Cortex of kidney (tissue), 1 donor: ENCODE results near the gene POLG.

Experiments
- DNase-seq: peaks from one replicate; lab custom pipeline; 2025; lab: John Stamatoyannopoulos, UW

POLG gene

DNA sequence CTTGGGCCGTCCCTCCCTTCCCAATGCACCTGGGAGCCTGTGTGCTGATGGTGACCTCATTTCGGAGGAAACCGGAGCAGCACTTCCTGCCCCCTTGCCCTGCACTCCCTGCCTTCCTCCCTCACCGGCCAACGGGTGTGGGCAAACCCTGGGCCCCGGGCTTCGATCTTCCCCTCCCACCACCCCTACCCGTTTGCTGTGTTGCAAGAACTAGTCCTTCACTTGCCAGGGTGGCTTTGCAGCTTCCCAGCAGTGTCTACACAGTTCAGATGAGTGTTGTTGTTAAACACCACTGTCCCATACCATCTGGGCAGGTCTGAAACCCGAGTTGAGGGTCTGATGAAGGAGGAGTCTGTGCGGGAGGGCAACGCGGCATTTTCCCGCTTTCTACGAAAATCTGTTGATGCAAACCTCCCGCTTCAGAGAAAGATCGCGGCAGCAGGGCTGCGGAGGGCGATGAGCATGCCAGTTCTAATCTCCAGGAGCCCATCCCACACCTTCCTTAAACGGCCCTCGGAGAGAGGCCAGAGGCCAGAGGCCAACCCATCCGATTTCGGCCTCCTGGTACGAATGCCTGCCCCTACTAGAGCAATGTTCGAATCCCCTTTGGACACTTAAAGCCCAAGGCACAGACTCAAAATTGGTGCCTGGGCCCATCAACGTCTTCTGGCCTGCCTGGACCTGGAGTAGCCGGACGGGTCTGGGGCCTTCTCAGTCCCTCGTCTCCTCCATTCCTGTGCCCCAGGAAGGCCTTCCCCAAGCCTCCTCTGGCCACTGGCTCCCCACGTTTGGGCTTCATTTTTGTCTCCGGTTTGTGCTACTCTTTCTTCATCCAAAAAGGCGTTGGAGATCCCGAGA, 35.7 kb upstream of the POLG start:
- DNase-seq: no peak

DNA sequence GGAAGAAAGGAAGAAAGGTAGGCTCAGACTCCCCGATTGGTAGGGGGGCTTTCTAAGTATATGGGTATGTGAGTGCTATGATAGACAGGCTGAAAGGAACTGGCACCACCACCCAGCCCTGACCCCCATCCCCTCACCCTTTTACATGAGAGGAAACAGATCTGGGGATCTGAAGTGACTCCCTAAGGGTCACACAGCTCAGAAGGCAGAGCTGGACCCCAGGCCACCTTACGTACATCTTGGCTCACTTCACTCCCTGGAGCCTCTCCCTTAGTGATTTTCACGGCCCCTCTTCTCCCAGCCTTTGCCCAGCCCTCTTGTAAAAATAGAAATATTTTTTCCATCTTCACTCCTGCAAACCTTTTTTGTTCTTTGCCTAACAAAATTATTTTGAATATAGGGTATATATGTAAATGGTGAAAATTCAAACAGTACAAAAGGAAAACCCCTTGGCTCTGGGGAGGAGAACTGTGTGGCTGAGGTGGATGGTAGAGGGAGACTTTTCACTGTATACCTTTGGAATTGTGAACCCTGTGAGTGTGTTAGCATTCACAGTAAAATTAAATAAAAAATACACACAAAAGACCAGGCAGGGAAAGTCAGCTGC, 34.8 kb upstream of the POLG start:
- no peak for DNase-seq

DNA sequence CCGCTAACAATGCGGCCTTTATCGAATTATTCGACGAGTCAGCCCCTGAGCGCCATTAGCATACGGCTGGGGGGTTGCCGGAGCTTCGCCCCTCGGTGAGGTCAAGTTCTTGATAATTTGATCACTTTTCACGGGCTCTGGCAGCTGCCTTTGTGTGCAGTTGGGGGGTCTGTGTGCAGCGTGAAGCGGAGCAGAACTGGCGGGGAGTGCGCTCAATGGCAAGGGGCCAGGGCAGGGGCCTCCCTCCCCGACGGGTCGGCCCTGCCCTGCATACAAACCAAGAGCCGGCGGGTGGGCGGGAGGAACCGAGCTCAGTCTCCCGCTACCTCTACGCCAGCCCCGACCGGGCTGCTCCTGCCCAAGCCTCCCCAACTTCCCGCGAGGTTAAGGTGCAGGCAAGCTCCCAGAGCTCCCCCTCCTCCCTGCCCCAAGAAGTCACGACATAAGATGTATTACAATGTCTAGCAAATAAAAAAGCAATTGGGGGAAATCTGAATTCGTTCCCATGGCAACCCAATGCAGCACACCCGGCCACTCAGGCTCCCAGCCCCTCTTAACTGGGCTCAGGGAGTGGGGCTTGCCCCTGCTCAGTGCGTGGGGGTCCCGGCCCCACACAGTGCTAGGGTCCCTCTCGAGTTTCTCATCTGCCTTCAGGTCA, 34.1 kb upstream of the POLG start:
- DNase-seq: no peak

DNA sequence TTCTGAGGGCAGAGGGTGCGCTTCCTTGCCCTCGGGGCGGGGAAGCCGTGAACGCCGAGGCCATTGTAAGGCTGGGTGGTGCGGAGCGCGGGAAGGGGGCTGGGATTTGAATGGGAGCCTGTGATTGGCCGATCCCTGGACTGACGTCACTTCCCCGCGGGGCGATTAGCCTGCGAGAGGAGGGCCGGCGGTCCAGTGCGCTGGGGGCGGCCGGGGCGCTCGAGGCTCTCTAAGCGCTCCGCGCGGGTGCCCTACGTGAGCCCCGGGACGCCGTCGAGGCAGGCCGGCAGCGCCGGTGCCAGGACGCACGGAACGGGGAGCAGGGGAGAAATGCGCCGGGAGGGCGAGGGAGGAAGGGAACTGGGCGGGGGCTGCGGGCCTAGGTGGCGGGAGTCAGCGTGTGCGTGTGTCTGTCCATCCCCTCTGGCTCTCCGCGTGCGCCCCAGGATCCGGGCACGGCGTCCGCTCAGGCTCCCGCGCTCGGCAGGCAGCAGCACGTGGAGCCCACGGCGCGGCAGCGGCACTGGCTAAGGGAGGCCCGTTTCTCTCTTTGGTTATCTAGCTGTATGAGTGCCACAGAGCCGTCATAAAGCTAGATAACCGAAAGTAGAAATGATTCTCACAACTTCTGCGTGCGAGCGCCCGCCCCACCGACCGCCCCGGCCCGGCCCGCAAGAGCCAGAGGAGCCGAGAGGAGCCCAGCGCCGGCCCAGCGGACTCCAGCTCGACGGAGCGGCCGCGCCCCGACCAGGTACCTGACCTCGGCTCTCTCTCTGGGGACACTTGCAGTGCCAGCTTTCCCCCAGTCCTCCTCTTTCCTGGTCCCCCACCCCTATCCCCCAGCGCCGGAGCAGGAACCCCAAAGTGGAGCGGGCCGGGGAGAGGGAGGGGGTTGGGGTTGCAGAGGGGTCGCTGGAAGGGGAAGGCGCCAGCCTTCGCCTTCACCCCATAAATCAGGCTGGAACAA, 33.1 kb upstream of the POLG start:
- no peak for DNase-seq

DNA sequence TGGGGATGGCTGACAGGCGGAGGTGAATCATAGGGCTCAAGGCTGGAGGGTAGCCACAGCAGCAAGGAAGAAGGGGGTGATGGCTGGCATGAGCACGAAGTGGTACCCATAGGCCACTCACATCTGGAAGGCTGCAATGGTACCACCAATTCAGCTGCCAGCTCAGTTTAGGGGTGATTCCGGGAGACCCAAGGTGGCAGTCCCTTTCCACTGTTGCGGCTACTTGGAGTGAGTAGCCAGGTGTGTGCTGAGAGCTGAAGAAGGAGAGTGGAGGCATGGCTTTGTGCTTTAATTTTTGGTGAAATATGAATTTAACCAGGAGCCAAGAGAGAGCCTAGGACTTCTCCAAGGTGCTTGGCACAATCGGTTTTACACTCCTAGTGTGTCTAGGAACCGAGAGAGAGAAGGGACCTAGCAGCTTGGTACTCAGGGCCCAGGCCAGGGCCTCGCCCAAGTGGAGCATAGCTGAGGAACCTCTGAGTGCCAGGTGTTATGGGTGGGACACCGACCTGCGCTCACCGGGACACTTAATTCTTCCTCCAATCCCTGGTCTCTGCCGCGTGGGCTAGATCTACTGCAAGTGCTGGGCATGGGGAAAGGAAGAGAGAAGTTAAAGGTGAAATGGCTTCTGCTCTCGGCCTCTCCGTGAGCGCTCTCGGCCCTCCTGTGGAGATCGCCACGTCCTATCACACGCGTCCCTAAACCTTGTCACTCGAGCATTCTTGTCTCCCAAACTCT, 32.2 kb upstream of the POLG start:
- DNase-seq: no peak

DNA sequence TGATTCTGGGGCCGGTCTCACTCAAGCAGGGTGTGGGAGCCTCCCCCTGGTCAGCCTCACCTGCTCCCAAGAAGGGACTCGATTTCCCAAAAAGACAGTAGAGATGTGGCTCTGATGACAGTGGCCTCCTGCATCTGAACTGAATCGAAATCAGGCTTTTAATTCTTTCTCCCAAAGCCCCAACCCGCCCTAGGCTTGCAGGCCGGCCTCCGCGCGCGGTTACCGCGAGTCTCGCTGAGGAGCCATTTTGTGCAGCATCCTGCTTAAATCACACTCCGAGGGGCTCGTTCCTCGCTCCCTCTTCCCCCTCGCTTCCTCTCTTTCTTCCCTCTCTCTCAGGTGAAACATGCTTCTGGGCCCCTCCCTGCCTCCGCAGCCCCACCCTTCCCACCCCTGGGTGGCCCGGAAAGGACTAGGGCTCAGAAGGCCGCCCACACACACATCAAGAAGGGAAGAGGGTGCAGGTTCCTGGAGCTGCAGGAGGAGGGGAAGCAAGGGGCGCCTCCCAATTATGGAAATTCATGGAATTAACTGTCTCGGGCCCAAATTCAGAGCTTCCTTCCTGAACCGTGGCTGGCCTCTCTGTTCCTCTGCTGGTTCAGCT, 30.9 kb upstream of the POLG start:
- DNase-seq: no peak

DNA sequence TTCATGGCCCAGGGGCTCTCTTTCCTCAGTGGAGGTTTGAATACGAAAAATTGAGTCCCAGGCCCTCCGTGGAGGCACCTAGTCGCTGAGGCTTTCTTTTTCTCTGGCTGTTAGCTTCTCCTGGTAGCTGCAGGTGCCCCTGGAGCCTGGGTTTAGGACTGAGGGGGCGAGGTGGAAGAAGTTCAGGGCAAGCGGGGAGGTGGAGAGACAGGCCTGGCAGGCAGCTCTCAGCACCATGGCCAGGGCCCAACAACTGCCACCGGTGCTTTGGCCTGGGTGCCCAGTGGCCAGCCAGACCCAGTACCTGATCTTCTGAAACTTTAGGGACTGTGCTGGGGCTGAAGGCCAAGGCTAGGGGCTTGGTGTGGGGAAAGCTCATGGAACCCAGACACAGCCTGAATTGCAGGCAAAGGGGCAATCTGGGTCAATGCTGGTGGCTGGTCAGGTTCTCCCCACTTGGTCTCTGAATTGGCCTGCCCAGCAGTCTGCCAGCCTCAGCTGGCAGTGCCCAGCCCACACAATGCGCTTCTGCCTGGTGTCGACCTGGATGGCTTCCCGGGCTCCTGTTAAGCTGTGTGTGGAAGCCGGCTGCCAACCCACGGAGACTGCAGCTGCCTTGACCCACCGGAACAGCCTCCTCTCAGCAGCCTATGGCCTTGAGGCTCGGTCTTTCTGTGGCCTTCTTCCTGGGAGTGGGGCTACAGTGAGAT, 30.3 kb upstream of the POLG start:
- DNase-seq: no peak

DNA sequence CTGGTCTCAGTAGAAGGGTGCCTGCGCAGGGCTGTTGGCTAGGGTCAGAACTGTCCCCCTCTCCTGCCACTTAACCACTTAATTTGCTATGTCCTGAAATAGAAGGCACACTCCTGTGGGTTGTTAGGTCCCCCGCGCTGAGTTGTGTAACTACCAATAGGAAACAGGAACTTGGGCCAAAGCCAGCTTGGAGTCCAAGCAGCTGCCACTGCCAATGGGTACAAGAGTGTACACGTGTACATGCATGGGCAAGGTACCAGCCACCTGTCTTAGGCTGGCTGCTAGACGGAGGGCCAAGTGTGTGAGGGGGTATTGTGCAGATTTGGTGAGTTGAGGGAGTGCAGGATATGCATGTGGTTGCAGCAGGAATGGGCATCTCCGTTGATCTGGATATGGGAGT, 29.7 kb upstream of the POLG start:
- no peak for DNase-seq

DNA sequence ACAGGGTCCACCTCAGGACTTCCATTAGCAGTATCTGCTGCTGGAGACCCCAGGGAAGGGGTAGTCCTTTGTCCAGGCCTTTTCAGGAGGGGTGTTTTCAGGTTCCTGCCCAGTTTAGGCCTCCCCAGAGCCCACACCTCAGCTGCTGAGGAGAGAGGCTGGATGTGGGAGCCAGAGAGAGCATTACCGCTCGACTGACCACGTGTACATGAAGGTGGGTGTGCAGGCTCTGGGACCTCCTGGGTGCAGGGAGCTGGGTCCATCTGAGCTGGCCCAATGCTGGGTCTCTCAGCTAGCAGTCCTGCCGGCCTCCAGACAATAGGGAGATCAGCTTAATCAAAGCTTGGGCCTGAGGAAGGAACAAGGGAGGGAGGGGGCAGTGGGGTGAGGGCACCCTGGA, 29.1 kb upstream of the POLG start:
- no peak for DNase-seq

DNA sequence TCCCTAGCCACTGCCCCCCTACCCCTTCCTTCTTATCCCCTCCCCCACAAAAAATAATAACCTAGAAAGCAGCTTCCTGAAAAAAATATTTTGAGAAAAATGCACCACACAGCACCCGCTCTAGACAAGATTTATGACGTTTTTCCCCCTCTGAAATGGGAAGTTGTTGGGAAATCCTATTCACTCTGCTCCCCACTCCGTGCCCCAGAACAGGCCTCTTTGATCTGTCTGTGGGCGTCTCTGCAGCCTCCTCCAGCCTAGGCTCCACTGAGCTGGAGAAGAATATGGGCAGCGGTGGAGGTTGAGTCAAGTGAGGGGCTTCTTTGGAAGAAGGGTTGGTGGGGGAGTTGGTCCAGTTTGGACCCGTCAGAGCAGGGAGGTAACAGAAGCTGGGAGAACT, 28.5 kb upstream of the POLG start:
- no peak for DNase-seq

DNA sequence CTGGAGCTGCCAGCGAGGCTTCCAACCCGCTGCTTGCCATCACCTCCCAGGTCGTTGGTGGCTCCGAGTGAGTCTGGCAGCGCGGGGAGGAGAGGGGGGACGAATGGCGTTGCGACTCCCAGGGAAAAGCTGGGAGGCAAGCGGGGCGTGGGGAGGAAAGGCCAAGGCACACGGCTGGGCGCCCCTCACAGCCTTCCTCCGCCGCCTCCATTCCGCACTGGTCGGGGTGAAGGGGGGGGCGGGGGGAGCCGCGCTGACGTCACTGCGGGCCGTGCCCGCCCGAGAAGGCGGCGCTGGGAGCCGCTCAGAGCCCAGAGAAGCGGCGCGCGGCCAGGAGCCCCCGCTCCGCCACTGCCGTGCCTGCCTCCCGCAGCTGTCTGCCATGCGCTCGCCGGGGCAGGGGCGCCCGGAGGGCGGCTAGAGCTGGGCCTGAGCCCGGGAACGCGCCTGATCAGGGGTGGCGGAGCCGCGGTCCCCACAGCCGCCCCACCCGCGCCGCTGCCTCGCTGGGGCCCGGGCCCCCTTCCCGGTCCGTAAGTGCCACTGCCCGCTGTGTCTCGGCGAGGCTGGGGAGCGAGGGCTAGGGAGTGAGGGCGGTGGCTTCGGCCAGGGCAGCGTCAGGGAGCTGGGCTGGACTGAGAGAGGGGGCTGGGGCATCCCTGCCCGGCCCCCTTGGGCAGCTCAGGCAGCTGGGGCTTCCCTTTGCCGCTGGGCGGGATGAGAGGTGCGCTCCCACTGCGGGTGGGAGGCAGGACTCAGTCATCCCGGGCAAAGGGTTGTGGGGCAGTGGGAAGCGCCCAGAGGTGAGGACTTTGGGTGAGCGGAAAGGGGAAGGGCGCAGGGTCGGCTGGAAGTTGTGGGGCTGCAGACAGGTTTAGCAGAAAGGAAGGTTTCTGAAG, 27.8 kb upstream of the POLG start:
- DNase-seq: no peak

DNA sequence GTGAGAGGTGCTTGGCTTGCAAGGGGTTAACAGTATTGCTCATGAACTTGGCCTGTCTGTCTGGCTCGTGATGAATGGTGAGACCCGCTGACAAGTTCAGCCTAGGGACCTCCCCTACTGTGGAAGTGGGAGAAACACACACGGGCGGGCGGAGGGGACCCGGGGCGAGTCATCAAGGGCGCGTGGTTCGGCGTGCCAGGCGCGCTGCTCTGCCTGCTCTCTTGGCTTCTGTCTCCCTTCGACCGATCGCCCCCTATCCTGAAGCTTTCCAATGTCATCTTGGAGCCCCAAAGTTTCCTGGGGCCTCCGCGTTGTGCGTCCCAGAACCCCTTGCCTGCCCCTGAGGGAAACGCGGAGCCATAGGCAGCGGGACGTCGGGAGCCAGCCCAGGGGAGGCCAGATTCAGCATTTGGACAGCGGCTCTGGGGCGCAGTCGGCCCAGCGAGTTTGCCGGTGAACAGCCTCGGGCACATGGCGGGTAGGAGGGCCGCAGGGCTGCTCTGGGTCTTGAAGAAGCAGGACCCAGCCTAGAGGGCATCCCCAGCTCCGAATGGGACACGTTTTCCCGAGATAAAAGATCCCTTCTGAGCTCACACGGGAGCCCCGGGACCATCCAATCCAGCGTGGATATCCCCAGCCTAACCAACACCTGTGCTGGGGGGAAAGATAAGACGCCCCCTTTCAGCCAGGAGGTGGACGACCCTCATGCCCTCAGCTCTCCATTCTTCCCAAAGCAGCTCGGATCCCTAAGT, 27.0 kb upstream of the POLG start:
- no peak for DNase-seq

DNA sequence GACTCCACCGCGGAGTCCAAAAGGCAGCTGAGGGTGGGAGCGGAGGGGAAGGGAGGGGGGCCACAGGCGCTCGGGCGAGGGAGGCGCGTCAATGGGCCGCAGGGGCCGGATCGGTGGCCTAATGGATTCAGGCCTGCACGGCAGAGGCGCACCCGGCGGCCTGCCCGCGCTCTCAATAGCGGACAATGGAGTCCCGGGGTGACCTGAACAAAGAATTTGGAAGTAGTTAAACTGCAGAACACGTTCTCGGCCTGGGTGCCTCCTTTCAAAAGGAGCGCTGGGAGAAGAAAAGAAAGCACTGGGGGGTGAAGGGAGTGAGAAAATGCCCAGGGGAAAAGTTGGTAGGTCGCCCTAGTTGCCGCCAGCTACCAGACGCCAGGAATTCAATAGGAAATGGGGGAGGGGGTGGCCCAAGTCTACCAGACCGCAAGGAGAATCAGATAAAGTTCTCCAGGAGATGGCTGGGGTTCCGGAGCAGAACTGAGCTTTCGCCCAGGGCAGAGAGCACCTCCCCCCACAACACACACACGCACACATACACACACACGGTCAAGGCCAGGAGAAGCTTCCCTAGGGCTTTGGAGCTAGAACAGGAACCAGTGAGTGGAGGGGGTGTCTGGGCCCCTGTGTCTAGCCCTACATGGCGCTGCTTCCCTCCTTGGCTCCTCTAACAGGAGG, 25.8 kb upstream of the POLG start:
- DNase-seq: no peak

DNA sequence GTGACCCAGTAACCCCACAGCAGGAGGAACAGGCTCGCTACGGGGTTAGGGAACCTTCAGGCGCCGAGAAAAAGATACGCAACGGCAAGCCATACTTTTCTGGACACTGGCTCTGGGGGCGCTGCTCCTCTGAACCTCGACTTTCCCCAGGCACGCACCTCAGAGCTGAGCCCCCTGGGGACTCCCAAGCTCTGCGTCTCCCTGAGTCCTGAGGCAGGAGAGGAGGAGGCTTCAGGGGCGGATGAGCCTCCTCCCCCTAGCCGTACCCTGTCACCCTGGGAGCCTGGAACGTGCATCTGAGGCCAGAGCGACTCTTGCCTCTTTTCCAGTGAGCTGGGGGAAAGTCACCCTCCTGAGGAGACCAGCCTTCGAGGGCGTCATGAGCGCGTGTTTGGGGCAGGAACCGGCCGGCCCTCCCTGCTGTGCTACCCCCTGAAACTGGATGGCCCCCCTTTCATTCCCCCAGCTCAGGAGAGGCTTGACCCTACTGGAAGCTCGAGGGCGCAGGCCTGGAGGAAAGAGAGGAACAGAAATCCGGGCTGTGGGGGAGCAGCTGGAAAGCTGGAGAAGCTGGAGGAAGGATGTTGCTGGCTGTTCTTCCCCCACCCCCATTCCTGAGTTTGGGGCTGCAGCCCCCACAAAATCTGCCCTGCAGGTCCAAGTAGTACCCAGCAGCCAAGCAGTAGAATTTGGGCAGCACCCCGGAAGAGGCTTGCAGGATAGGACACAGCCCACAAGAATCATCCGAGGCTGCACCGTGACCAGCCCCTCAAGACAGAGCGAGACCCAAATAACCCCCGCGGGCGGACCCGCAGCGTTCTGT, 25.1 kb upstream of the POLG start:
- no peak for DNase-seq

DNA sequence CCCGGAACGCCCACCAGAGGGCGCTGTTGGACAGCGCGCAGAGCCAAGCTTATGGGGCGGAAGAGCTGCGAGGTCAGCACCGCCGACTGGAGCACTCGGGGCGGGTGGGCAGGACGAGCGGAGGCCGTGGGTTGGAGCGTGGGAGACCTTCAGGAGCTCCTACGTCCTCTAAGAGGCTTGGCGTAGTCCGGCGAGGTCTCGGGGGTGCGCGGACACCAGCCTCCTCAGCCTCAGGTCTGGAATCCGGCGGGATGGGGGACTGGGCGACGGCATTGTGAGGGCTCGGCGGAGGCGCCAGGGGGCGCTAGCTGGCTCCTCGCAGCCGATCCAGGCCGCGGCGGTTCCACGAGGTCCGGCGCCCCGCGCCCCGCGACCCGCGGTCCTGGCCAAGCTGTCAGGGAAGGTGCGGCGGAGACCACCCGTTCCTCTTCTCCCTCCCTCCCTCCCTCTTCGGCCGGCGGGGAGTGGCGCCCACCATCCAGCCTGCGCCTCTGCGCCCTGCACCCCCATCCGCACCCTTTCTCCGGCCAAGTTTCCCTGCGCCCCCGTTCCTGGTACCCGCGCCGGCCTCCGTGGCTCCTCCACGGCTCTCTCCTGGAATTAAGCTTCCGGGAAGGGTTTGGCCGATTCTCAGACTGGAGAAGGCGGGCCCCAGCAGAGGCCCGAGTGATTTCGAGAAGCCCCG, 24.3 kb upstream of the POLG start:
- DNase-seq: no peak

DNA sequence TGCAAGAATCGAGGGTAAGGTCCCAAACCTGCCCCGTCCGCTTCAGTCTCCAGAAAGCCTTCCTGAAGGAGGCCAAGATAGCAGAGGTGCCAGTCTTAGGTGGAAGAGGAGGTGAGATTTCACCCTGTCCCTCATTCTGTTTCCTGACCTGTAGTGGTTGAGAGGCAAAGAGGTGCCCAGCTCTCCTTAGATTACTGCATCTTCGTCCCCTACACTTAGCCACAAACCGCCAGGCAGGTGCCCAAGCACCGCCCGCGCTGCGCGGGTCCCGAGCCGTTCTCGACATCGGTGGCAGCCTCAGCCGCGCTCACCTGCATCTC, 23.8 kb upstream of the POLG start:
- DNase-seq: no peak
